ENCODE data around the gene KAT7.

The KAT7 gene

DNA sequence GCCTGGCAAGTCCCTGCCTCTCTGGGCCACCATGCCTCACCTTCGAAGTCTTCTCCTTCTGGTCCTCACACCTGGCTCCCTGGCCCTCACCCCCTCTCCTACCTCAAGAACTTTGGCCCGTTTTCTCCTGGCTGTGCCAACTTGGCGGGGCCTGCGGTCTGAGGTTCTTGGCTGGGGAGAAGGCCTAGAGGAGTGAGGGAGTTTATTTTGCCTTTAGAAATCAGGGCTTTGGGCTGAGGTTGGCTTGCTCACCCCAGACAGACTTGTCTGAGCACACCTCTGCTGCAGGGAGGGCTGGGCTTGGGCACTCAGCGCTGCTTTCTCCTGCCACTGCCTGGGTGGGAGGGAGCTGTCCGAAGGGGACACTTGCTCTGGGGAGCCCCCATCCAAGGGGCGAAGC, 82.7 kb downstream of the KAT7 start:
- no peak for DNase-seq (ENCODE audit: low spot score)

DNA sequence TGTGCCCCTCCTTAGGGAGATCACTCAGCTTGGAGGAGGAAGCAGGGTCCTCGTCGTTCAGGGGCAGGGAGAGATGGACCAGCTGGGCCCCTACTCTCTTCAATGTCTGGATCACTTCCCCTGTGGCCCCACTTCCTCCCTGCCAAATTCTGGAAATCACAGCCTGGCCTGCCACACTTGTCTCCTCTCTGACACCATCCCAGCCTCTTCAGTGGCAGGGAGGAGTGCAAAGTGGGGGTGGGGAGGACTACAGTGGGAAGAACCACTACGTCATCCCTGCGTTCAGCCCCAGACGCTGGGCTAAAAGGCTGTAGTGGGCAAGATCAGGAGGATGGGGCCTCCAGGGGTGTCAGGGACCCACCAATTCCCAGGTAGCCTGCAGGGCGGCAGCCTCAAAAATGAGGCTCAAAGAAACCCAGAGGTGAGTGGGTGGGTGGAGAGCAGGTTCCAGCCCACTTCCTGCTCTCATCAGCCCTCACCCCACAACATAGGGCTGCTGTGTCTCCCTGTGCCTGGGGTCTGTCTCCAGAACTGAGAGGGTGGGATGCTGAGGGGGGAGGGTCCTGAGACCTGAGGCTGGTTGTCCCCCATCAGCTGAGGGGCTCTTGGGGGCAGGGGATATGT, 84.4 kb downstream of the KAT7 start:
- DNase-seq (ENCODE audit: low spot score) = no peak

DNA sequence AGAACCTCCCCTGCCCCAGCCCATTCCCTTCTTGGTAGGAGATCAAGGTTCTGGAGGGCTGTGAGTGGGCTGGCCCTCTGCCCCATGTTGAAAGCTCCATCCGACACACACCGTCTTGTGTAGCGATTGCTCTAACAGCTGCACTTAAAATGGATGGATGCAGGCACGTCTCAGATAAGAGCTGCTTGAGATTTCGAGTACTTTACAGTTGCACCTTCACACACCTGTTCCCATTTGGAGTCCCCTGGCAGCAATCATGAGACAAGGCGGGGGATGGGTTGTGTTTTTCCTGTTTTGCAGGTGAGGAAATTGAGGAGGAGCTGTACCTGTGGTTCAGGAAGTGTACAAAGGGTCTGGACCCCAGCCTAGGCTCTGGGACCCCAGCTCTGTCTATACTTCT, 85.0 kb downstream of the KAT7 start:
- no peak for DNase-seq (ENCODE audit: low spot score)

DNA sequence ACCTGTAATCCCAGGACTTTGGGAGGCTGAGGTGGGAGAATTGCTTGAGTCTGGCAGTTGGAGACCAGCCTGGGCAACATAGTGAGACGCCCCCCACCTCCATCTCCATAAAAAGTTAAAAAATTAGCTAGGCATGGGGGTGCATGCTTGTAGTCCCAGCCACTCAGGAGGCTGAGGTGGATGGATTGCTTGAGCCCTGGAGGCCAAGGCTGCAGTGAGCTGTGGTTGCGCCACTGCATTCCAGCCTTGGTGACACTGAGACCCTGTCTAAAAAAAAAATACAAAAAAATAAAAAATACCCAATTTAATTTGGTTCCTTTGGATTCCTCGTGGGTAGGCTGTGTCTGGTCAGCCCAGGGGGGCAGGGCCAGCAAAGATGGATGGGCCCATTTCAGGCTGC, 85.4 kb downstream of the KAT7 start:
- DNase-seq (ENCODE audit: low spot score) = no peak

DNA sequence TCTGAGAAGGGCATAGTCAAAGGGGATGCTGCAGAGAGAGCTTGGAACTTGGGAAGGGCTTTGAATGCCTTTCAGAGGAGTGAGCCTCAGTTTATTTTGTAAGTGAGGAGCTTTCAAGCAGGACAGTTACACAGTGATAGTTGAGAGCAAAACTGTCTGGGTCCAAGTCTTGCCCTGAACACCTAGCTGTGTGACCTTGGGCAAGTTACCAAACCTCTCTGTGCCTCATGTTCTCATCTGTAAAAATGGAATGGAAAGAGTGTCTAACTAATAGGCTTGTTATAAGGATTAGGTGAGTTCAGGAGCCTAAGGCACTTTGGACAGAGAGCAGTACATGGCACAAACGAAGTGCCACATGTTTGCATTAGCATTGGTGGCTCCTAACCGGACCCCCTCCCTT, 86.4 kb downstream of the KAT7 start:
- no peak for DNase-seq (ENCODE audit: low spot score)

DNA sequence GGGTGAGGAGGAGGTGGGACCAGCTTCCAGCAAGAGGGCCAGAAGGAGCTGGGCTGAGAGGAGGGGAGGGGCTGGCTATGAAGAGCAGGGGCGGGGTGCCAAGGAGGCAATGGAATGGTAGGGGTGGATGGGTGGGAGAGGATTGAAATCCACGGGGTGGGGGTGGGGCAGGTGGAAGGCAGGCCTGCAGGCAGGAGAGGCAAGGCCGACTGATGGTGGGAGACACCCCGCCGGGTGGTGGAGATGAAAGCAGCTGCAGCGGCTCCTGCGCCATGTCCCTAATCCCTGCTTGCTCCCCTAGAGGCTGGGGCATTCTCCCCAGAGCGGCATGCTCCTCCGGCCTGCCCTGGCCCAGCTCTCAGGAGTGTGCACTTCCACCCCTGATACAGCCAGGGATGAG, 87.2 kb downstream of the KAT7 start:
- no peak for DNase-seq (ENCODE audit: low spot score)

DNA sequence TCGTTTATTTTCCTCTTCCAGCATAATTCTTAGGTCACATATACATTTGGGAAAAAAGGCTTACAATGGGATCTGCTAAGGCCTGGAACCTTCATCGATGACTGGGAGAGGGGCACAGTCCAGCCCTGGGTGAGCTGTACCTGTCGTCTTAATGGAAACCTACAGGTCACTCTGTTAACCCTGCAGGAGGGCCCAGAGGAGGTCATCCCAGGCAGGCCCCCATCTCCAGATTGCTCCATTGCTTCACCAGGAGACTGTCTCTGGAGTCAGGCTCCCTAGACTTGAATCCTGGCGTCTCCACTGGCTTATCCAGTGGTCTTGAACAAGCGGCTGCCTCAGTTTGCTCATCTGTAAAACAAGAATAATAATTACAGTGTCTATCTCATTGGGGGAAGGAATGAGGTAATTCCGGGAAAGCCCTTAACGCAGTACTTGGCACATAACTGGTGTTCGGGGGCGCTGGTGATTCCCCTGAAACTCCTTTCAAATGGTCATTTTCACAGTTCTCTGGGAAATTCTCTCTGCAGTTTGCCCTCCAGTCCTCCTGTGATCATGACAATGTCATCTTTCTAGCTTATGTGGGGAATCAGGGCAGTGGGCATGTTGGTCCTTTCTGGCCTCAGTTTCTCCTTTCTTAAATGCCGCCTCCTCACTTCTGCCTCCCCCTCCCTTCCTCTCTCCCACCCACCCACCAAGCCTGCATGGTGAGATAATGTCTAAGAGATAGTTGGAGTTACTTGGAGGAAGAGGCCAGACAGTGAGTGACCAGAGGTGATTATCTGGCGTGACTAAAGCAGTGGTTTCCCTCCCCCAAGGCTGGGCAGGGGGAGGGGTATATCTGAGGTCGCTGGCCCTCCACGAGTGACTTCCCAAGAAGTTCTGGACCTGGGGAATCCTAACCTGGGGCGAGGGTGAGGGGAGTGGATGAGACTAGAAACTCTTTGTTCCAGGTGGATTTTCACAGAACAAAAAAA, 90.7 kb downstream of the KAT7 start:
- DNase-seq (ENCODE audit: low spot score) = no peak

DNA sequence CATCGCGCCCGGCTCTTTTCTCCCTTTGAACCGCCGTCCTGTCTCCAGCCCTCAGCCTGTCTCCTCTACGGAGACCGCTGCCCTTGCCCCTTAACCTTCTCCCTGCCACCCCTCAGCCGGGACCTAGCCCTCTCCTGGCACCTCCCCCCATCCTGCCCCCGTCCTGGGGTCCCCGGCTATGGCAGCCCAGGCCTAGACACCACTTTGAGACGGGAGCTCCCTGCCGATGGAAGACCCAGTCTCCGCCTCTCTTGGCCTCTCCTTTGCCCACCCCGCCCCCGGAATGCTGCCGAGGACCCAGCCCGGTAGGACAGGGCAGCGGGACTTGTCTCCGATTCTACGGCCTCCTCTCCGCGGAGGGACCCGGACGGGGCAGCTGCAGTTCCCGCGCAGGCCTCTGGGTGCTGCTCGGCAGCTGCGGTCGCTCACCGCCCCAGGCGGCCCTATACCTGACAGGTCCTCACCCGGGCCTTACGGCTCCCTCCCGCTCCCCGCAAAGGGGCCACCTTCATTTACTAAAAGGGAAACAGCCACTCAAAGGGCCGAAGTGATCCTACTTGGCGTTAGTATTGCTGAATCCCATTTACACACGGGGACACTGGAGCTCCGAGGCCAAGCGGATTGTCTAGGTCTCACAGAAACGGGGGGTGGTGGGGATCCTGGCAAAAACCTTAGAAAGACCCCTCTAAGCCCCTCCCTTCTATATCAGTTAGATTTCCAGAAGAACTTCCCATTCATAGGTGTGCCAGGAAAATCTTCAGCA, 92.0 kb downstream of the KAT7 start:
- DNase-seq (ENCODE audit: low spot score) = no peak

DNA sequence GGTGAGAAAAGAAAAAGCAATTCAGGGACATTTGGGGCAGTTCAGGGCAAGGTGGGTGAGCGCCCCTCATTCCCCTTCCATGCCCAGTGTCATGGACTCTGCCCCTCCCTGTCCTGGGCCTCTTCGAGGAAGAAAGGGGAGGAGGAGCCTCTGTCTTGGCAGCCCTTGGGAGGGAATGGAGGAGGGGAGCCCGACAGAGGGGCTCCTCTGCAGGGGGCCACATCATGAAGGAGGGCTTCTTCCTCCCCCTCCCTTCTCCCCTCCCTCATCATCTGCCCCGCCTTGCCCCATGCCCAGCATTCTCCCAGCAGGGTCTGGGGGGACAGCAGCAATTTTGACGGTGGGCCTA, 92.5 kb downstream of the KAT7 start:
- DNase-seq (ENCODE audit: low spot score) = no peak

DNA sequence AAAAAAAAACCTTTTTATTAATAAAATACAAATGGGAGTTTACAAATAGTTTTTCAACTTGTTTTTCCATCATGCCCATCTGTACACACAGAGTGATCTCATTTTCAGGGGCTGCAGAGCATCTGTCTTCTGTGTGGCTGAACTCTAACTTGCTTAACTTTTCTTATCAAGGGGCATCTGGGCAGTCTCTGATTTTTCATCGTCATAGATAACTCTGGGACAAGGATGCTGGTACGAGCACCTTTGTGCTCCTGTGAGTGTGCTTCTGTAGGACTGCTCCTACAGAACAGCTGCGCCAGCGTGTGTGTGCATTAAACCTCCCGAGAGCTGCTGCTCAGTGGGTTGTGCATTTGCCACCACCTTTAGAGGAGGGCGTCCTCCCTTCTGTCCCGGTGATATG, 94.0 kb downstream of the KAT7 start:
- DNase-seq (ENCODE audit: low spot score) = no peak
